A673 (cell line): ENCODE data around the gene NOL8.

Experiments
- CTCF ChIP-seq: fragments of 300-800, 200-600 bp; sonication (generic); conservative IDR thresholded peaks from 2 replicates; pipeline ENCODE4 v1.5.1; 2017; ENCODE audit warnings: low read depth, mild to moderate bottlenecking, antibody characterized with exemption, low read length, moderate library complexity, mixed read lengths
- EZH2 ChIP-seq: fragments of 200-600 bp; sonication (generic); IDR thresholded peaks from 2 replicates; pipeline ENCODE4 v1.6.1; 2017; ENCODE audit warnings: borderline replicate concordance, low read depth, mild to moderate bottlenecking, mixed read lengths, antibody characterized with exemption, low read length; ENCODE audit not compliant: poor library complexity, severe bottlenecking

DNA sequence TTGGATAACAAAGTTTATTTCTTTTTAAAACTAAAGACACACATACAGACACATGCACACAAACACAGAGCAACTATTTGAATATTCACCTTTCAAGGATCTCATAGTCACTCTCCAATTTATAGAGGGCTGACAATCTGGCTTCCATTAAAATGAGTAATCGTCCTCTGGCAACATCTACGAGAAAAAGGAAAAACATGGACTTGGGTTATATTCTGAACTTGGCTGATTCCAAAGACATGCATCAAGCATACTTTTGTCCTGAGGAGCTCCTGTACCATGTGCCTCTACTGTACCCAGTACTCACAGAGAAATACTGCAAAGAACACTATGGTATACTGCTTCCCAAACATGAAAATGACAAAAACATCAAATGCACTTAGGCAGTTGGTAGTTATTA is 47.0 kb downstream of the NOL8 start:
- TF ChIP-seq CTCF: no peak
- TF ChIP-seq EZH2: no peak
